ENCODE results near the gene SPECC1L.

Gene SPECC1L

DNA sequence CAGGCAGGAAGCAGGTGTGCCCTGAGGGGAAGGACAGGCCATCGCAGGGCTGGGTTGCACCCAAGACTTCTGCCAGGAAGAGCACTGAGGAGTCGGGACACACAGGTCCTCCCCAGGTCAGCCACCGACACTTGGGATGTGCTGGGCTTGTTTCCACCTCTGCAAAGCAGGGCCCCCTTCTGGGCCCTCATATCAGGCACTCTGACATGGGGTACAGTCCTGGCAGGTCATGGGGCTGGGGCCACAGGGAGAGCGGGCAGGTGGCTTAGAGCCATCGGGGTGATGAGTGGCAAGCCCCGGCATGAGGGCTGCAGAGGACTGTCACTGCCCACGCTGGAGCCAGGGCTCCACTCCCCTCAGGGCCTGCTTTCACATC, 148.8 kb downstream of the SPECC1L start:
- DNase-seq: no peak

DNA sequence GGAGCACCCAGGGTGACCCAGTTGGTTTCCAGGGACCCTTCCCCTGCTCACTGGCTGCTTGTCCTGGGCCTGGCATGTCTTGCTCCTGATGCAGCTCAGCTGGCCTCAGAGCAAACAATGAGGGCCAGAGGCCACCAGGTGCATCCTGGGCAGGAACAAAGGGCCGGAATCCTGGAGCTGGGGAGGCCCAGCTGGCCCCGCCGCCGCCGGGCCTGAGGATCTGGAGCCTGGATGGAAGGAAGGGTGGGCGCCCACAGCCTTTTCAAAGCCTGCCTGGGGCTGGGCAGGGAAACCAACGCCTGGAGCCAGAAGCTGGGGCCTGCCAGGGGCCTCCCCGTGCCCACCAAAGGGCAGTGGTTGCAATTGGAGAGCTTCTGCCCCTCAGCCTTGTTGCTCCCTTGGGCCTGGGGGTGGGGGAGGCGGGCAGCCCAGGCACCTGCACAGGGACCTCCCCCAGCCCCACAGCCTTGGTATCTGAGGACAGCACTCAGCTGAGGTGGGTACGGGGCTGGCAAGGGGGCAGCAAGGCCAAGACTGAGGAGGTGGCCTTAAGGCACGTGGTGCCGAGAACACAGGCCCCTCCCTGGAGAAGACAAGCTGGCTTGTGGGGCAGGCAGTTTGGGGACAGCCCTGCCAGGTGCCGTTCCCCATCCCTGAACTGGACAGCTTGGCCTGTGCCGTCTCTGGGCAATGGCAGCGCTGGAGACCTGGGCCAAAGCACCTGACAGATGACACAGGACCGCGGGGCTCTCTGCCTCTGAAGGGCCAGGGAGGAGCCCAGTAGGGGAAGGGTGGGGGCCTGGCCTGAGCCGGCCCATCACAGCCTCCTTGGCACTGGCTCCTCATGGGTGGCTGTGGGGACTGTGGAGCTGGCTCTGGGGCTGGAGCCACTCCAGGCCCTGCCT, 149.7 kb downstream of the SPECC1L start:
- DNase-seq: no peak

DNA sequence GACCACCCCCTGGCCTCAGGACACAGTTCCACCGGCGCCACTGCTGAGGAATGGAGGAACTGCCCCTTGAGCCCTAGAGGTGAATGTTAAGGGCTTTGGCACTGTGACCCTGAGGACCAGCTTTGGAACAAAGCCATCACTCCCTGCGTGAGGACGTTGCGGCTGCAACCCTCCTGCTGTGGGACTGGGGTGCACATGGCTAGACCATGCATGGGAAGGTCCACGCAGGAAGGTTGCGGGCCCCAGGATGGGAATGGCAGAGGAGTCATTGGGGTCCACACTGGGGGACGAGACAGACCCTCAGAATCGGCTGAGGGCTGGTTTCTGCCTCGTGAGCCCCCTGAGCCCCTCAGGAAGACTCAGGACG, 150.3 kb downstream of the SPECC1L start:
- DNase-seq: no peak

DNA sequence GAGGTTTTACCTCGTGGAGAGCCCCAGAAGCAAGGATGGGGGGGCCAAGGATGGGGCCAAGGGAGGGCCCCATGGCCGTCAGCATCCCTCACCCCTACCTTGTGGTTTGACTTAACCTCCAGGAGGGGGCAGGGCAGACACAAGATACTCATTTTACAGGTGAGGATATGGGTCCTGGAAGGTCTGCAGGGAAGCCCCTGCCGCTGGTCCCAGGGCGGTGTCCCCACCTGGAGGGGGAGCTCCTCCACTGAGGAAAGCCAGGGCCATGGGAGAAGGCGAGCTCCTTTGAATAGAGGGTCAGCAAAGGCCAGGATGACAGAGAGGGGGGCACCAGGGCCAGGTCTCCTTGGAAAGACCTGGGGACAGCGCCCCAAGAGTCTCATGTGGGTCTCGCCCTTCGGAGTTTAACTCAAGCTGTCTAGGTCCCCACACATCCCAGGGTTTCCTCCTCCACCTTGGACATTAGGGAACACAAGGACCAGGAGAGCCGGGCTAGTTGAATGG, 150.8 kb downstream of the SPECC1L start:
- DNase-seq: no peak

DNA sequence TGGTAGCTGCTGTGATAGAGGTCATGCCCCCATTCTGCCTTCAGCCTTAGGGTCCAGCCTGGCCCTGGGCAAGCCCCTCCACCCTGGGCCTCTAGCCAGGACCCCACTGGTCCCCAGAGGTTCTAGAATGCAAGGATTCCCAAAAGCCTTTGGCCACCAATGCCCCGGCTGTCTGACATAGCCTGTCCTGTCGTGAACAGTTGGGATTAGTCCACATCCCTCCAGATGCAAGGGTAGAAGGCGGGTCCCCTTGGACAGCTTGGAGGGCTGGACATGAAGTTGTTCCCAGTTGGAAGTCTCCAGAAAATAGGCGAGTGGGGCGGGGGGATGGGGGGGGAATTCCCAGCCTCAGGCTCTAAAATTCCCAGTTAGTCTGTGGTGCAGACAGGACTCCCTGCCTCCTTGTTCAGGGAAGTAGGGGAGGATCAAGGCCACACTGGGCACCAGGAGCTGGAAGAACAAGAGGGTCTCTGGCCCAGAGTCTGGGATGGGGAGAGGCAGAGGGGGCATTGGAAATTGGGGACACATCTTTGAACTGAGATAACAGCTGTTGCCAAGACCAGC, 151.6 kb downstream of the SPECC1L start:
- DNase-seq: no peak

DNA sequence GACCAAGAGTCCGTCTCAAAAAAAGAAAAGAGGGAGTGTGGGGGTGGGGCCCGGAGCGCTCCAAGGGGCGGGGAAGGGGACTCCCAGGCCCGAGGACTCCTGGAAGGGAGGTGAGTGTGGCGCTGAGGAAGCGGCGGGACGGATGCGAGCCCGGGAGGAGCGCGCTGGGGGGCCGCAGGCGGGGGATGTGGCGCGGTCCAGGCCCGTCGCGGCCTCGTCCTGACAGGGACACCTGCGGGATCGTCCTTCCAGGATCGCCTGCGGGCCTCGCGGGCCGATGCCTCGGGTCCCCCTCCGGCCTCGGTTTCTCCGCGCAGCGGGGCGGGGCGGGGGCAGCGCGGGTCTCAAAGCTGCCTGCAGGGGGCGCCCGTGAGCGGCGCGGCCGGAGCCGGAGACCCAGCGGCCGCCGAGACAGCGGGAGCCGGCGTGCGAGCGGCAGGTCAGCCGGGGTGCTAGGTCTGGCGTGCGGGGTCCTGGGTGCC, 152.9 kb downstream of the SPECC1L start:
- no peak for DNase-seq

DNA sequence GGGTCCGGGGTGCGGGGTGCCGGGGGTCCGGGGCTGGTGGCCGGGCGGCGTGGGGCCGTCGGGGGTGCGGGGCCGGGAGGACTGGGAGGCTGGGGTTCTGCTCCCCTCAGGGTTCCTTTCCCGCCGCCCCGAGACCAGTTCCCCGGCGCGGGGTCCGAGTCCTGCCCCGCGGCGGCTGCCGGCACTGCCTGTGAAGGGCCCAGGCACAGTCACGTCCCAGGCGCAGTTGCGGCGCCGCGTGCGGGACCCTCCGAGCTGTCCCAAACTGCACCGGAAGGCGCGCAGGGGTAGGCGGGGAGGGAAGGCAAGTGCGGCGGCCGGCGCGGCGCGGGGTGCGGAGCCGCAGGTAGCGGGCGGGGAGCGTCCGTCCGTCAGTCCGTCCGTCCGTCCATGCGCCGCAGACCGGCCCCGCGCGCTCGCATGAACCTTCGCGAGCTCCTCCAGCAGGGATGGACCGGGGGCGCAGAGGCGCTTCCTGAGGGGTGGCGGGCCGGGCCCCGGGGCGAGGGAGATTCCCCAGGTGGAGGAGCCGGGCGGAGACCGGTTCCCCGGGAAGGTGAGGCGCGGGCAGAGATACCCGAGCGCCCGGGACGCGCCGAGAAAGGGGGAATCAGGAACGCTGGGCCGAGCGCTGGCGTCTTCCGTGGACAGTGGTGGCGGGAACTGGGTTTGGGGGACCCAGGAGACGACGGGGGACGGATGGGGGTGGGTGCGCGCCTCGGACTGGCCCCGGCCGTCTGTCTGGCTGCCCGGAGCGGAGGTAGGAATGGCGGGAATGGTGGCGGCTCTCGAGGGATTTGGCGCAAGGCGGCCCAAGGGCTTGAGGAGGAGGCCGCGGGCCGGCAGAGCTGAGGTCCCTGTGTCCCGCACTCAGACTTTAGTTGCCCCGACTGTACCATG, 153.6 kb downstream of the SPECC1L start:
- DNase-seq: no peak

DNA sequence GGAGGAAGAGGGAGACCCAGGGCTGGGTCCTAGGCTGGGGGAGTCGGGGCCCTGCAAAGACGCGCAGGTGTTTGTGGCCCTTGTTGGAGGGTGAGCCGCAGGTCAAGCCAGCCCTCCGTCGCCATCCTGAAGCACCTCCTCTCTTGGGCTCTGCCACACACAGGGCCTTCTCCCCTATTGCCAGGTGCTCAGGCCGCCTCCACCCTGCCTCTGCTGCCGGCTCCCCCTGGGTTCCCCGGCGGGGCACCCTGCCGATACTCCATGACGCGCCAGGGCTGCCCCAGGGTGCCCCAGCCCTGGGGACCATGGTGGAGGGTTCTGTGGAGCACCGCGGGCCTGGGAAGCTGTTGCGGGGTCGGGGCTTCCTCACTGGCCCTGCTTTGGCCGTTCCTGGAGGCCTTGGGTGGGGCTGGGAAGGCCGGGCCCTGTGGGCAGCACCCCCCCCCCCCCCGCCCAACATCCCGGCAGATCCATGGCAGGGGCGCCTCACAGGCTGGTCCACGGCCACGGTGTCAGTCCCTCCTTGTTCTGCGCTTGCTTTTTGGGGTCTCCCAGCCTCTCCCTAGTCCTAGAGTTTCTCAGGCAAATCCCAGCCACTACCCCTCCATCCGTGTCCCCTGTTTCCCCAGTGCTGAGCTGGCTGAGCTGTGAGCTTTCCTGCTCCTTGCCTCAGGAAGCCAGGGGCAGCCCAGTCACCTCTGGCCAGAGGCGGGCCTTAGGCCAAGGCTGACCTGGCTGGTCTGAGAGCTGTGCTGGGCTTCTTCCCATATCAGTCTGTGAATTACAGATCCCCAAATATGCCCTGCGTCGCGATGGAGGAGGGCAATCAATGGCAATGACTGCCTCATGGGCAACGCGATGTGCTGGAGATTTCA, 154.5 kb downstream of the SPECC1L start:
- no peak for DNase-seq

DNA sequence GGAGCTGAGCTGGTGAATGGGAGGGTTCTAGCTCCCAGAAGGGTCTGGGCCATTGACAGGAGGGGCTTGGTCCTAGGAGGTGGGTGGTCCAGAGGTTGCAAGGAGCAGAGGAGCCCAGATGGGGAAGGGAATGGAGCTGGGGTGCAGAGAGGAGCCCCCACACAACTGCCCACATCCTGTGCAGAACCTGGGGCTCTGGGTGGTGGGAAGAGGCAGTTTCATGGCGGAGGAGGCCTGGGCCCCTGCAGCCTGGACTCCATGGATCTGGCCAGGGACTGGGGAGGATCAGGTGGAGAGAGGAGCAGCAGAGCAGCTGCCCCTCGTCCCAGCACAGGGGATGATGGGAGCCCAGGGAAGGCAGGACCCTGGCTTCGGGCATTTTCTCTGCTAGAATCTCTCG, 155.8 kb downstream of the SPECC1L start:
- no peak for DNase-seq

DNA sequence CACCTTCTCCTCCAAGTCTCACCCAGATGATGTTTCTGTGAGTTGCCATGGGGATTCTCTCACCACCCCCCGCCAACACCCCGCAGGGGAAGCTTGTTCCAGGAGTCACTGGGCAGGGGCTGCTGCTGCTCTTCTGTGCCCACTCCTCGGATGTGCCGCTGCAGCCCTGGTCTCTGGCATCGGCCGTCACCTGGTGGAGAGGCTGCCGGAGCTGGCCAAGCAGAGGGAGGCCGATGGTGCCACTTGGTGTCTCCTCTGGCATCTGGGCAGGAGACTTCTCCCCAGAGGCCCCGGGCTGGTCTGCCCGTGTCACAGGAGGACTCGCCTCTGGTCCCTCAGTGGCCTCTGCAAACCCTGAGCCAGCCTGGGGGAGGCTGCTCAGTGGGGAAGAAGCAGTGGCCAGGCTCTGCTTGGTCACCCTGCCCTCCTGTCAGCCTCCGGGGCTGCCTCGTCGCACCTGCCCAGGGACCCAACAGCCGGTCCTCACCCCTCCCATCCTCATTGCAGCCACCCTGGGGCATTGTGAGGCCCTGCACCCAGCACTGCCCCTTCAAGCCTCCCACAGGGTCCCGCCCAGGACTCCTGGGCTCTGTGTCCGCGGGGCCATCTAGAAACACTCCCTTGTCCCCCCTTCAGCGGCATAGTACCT, 156.3 kb downstream of the SPECC1L start:
- DNase-seq: no peak

DNA sequence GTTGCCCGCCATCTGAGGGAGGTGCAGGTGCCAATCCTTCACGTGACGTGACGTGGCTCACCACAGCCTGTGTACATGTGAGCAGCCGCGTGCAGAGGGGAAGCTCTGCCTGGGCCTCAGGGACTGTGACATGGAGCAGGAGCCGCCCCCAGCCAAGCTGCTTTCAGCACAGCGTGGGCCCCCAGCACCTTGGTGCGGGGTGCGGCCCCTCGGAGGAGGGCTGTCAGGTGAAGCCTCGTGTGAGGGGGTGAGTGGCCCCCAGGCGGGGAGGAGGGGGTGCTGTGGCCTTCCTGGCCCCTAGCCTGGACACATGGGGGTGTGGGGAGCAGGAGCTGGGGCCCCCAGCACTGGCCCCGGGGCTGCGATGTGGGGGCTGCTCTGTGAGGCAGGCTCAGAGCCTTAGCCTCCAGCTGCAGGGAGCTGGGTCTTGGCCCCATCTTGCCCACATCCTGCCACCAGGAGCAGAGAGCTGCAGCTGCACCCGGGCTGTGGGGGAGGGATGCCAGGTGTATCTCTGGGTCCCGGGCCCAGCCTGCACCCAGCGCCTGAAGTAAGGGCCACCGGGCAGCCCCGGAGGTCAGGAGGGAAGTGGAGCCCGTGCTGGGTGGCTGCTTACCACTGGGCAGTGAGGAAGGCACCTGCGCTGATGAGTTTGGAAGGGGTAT, 157.0 kb downstream of the SPECC1L start, which contains the start of gene ADORA2A:
ADORA2A (plus strand) TSS at position 100 of the 665 bp plus-strand sequence. CDS start 5,806 bp downstream, outside the sequence.
- DNase-seq: no peak

DNA sequence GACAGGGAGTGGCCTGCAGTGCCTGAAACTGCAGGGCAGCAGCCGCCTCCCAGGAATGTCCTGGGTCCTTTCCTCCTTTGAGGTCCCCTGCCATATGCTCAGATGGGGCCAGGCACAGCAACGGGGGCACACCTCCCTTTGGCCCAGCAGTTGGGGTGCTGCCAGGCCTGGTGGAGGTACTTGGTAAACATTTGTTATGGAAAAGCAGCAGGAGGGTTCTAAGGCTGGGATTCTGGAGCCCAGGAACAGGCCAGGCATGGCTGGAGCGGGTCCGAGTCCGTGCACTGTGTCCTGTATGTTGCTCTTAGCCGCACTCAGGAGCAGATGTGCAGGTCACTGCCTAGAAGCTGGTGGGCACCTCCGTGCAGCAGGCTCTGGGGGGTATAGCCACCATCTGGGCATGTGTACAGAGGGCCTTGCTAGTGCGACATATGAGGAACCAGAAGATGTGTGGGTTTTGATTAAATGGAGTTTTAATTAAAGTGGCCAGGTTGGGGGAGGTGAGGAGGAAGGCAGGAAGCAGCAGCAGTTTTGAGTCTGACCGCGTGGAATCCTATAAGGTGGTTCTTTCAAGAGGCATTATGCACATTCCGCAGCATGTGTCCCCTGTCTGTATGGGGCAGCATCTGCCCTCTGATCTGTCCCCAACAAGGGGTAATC, 158.2 kb downstream of the SPECC1L start:
- DNase-seq: no peak

DNA sequence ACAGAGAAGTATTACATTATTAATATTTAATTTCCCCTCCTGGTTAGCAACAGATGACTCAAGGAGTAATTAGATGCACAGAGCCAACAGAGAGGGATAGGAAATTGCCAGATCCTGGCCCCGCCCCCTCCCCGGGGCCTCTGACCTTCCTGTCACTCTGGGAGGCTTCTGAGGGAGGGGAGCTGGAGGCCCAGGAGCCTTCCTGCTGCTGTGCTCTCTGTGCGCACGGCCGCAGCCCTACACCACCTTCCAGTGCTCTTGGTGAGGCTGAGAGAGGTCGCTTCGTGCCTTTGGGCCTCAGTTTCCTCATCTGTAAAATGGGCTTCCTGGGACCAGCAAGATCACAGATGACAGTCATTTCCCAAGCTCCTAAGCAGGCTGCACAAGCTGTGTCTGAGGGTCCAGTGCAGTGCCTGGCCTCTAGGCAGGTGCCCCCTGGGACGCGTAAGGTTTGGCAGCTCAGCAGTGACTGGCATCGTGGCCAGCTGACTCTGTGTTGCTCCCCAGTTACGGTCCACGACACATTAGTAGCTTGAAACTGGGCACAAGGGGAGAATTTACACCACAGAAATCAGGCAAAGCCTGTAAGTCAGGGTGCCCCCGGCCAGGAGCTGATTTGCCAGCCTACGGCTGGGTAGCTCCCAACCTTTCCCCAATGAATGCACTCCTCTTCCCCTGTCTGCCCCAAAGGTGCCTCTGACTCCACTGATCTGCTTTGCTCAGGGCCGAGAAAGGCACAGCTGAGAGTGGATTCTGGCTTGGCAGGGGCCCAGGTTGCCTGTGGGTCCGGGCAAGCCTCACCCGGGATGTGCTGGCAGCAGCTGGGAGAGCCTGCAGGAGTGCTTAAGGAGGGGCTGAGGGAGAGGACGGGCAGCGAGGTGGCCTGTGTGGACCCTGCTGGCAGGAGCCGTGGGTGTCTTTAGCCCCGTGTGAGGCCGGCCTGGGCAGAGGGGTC, 159.1 kb downstream of the SPECC1L start:
- DNase-seq: no peak

DNA sequence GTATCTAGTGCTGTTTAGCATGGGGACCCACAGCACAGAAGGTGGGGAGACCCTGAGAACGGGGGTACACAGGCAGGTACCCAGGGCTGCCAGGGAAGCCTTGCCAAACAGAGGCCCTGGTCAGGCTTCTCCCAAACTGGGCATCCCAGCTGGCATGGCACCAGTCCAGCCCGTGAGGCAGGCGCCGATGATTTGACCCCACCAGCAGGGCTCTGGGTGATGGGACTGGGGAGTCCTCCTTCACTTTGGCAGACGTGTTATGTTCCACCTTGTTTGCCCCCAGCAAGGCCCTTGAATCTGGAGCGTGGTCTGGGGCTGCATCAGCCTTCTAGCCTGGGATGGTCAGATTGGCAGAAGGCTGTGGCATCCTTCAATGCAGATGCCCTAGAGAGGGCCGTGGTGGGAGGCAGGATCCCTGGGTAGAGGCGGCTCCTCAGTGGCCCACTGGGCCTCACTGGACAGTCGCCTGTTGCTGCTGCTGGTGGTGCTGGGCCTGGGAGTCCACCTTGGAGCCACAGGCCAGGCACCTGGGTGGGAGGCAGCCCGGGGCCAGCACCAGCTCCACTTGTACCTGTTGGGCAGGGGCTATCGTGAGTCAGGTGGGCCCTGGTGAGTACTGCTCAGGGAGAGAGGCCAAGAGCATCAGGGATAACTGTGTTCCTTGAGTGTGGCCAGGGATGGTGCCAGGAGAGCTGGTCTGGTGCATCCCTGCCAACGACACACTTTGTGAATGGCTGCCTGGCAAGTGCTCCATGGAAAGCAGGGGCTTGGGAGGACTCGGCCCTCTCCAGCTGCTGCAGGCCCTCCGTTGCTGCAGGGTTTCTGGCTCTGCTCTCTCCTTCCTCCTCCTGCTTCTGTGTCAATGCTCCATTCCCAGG, 160.0 kb downstream of the SPECC1L start:
- no peak for DNase-seq

DNA sequence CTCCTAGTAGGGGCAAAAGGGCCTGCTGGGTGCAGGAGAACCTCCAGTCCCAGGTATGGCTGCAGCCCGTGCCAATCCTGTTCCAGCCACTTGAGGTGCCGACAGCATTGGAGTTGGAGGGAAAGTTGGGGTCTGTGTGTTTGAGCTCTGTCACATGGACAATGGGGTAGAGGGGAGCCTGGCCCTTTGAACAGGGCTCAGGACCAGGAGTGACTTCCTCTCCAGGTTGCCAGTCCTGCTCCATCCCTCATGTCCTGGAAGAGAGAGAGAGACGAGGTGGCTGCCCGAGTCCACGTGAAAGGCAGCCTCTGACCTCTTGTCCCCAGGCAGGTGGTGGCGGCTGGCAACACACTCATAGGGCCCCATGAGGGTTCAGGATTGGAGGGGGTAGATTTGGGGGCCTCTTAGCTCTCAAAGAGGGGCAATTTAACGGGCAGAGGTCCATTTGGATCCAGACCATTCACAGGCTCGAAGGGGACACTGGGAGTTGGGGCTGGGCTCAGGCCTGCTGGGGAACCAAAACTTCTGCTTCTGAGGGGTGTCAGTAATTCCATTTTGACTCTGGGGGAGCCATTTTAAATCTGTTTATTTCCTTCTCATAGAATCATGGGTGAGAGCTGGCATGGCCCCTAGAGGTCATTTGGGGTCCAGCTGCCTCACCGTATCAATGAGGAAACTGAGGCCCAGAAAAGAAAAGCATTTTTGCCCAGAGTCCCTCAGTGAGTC, 160.8 kb downstream of the SPECC1L start:
- DNase-seq: no peak

DNA sequence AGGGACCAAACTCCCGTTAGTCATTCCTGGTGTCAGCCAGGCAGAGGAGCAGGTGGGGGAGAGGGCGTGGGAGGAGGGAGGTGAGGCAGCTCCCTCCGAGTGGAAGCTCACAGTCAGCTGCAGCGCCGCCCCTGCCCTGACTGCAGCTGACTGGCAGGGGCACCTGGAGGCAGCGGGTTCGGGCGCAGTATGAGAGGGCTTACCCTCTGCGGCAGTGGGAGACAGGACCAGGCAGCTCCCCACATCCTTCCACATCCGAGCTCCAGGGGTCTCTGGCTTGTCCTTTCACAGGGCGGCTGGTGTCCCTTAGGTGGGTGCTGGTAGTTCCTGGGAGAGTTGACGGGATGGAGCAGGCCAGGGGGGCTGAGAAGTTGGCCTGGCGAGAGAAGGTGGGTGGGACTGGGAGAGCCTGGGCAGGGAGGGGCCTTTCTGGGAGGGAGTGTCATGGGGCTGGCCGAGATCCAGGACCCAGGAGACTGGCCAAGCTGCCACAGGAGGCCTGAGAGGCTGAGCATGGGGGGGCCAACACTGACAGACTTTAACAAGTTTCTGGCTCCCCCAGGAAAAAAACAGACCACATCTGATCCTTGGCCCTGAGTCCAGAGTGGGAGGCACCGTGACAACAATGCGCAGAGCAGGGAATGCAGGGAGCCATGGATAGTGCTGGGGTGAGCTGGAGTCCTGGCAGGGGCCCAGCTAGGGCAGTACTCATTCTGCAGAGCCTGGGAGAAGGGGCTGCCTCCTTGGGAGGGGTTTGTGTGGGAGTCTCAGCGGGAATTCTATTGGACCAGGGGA, 161.6 kb downstream of the SPECC1L start:
- no peak for DNase-seq

All from SIG-M5 (cell line).